HG02938 (cell line): ENCODE measurements around the gene WRAP53.

Source experiments
- ATAC-seq: cut with Tn5 transposase; IDR thresholded peaks from one replicate; pipeline ENCODE4 v1.9.1; 2021; ENCODE audit warnings: mild to moderate bottlenecking, moderate library complexity; ENCODE audit not compliant: unreplicated experiment

The WRAP53 gene

GRCh38 chr17:7677388-7678067 lies 10.7 kb upstream of the WRAP53 start:
- no peak for ATAC-seq

- no peak for ATAC-seq
These were observed 3.3 kb upstream of the WRAP53 start for GRCh38 chr17:7684851-7685532.

- ATAC-seq: peak; percentile 50
These were observed 2.6 kb upstream of the WRAP53 start for GRCh38 chr17:7685533-7686221.

- peak; percentile 51 for ATAC-seq
These were observed 1.8 kb upstream of the WRAP53 start for GRCh38 chr17:7686222-7687071.

GRCh38 chr17:7687072-7687907 lies 987 bp upstream of the WRAP53 start, which contains the start of gene TP53:
Gene TP53 (minus strand): TSS chr17:7687490. CDS start chr17:7676594, 10,896 bp downstream.
- no peak for ATAC-seq

GRCh38 chr17:7688808-7689316 lies 585 bp downstream of the WRAP53 start:
- ATAC-seq: no peak

GRCh38 chr17:7695586-7695985 lies 7.3 kb downstream of the WRAP53 start:
- ATAC-seq: no peak

- no peak for ATAC-seq
These were observed 9.7 kb downstream of the WRAP53 start for GRCh38 chr17:7697828-7698588.

GRCh38 chr17:7700510-7700909 lies 12.2 kb downstream of the WRAP53 start:
- ATAC-seq: no peak

GRCh38 chr17:7701681-7702080 lies 13.4 kb downstream of the WRAP53 start:
- ATAC-seq: no peak

- ATAC-seq: no peak
These were observed 14.5 kb downstream of the WRAP53 start for GRCh38 chr17:7702776-7703175.

- no peak for ATAC-seq
These were observed 15.6 kb downstream of the WRAP53 start for GRCh38 chr17:7703584-7704479.

- ATAC-seq: no peak
These were observed 16.5 kb downstream of the WRAP53 start, which contains the start of gene EFNB3 for GRCh38 chr17:7704601-7705268. Gene EFNB3 (plus strand): TSS chr17:7705202. CDS start chr17:7705599, 397 bp downstream.

- ATAC-seq: no peak
These were observed 17.3 kb downstream of the WRAP53 start for GRCh38 chr17:7705269-7706255.

GRCh38 chr17:7706631-7707354 lies 18.5 kb downstream of the WRAP53 start:
- no peak for ATAC-seq

- no peak for ATAC-seq
These were observed 19.2 kb downstream of the WRAP53 start for GRCh38 chr17:7707446-7707845.
